ENCODE data around the gene CD86.

- TF ChIP-seq POLR2A (IDR thresholded peaks at IDR 0.05) (no peak), EP300 (IDR thresholded peaks at IDR 0.05) (no peak), CTCF (IDR thresholded peaks at IDR 0.05) (no peak)
Observed at GRCh38 chr3:122112754-122113153, 57.6 kb downstream of the CD86 start.
